Stimulated activated CD8-positive, alpha-beta memory T cell treated with anti-CD3 and anti-CD28 coated beads, Interleukin-4, amount 100 ng/mL, for 1 hour (primary cell): ENCODE results near the gene APBB1IP.
"Not testable (repeated sequence)": the region's sequence is repeated elsewhere in the genome, so short reads cannot be mapped to it uniquely, and the experiment has no call there.

ENCODE experiments used
- DNase-seq, 2 donors: peaks; one replicate each; pipeline ENCODE4 v3.0.0-alpha.2; 2020; ENCODE audit warnings: low read depth in 2 of 2, low spot score in 1 of 2

Gene APBB1IP

GRCh38 chr10:26441491-26442214, 3.5 kb downstream of the APBB1IP start:
- no peak for DNase-seq

- DNase-seq: no peak
Observed at GRCh38 chr10:26445411-26446031, 7.4 kb downstream of the APBB1IP start.

GRCh38 chr10:26446258-26446657, 8.1 kb downstream of the APBB1IP start:
- no peak for DNase-seq

GRCh38 chr10:26448292-26448691, 10.2 kb downstream of the APBB1IP start:
- no peak for DNase-seq

- peak; percentile 41 to 51 for DNase-seq
Observed at GRCh38 chr10:26448706-26449435, 10.7 kb downstream of the APBB1IP start.

- DNase-seq: no peak
Observed at GRCh38 chr10:26449726-26450125, 11.6 kb downstream of the APBB1IP start.

- DNase-seq: no peak
Observed at GRCh38 chr10:26451903-26452302, 13.8 kb downstream of the APBB1IP start.

- no peak for DNase-seq
Observed at GRCh38 chr10:26453850-26454249, 15.7 kb downstream of the APBB1IP start.

- DNase-seq: no peak
Observed at GRCh38 chr10:26454891-26455290, 16.8 kb downstream of the APBB1IP start.

- DNase-seq: no peak
Observed at GRCh38 chr10:26455567-26456315, 17.6 kb downstream of the APBB1IP start.

- DNase-seq: no peak
Observed at GRCh38 chr10:26457088-26457487, 18.9 kb downstream of the APBB1IP start.

GRCh38 chr10:26460736-26461135, 22.6 kb downstream of the APBB1IP start:
- no peak for DNase-seq

- no peak for DNase-seq
Observed at GRCh38 chr10:26463986-26464385, 25.8 kb downstream of the APBB1IP start.

- no peak for DNase-seq
Observed at GRCh38 chr10:26464632-26465280, 26.6 kb downstream of the APBB1IP start.

- DNase-seq: not testable (repeated sequence)
Observed at GRCh38 chr10:26466531-26466930, 28.4 kb downstream of the APBB1IP start.

- no peak for DNase-seq
Observed at GRCh38 chr10:26467639-26468038, 29.5 kb downstream of the APBB1IP start.

GRCh38 chr10:26468291-26468690, 30.1 kb downstream of the APBB1IP start:
- DNase-seq: no peak

- peak in 1 of 2 donors; percentile 19 for DNase-seq
Observed at GRCh38 chr10:26468700-26469099, 30.6 kb downstream of the APBB1IP start.

GRCh38 chr10:26472492-26472778, 34.3 kb downstream of the APBB1IP start:
- DNase-seq: no peak

GRCh38 chr10:26474026-26474425, 35.9 kb downstream of the APBB1IP start:
- no peak for DNase-seq

- DNase-seq: not testable (repeated sequence)
Observed at GRCh38 chr10:26474845-26475244, 36.7 kb downstream of the APBB1IP start.
